CD4-positive, CD25-positive, alpha-beta regulatory T cell (primary cell): ENCODE data around the gene EID1. TPM values are rescaled to one million over a fixed set of nuclear protein-coding genes. Genes with fewer than 3 reads are reported as not detected.
"Not testable (repeated sequence)": the region's sequence is repeated elsewhere in the genome, so short reads cannot be mapped to it uniquely, and the experiment has no call there.

Experiments
- ATAC-seq, 2 donors: fragments of 150-1000 bp; cut with Tn5 transposase; one replicate each; pipeline ENCODE4 v1.10.0; 2021; ENCODE audit warnings: low read depth in 2 of 2, moderate number of reproducible peaks in 2 of 2, moderate library complexity in 1 of 2
- DNase-seq, 3 donors: peaks; one replicate each; pipeline versions ENCODE4 v3.0.0 to v3.0.0-alpha.2; 2012 to 2022; ENCODE audit warnings: mixed read lengths in 1 of 3
- H3K27ac ChIP-seq: one replicate; pipeline ENCODE4 v1.7.0; 2013; ENCODE audit warnings: mild to moderate bottlenecking, low read length; ENCODE audit not compliant: insufficient read depth, poor library complexity, severe bottlenecking
- H3K27me3 ChIP-seq: one replicate; pipeline ENCODE4 v1.7.0; 2013; ENCODE audit warnings: low read length; ENCODE audit not compliant: control insufficient read depth, insufficient read depth
- H3K36me3 ChIP-seq: one replicate; pipeline ENCODE4 v1.7.0; 2013; ENCODE audit warnings: mild to moderate bottlenecking, low read length, moderate library complexity; ENCODE audit not compliant: control insufficient read depth, insufficient read depth
- H3K4me1 ChIP-seq: 2 replicates; pipeline ENCODE4 v1.7.0; 2013; ENCODE audit warnings: mild to moderate bottlenecking, low read length; ENCODE audit not compliant: insufficient read depth, control insufficient read depth, poor library complexity, severe bottlenecking
- H3K4me3 ChIP-seq: one replicate; pipeline ENCODE4 v1.7.0; 2013; ENCODE audit warnings: low read depth, mild to moderate bottlenecking, low read length, moderate library complexity
- H3K9me3 ChIP-seq, 2 experiments: 1 replicate in 1 of 2; 2 replicates in 1 of 2; pipeline ENCODE4 v1.7.0; 2013; ENCODE audit warnings: low read length in 2 of 2, mild to moderate bottlenecking in 1 of 2, moderate library complexity in 1 of 2; ENCODE audit not compliant: control insufficient read depth in 2 of 2
- H3K27ac Mint-ChIP-seq, 3 donors: one replicate each; pipeline ENCODE4 v1.8.0; 2020 to 2022; ENCODE audit warnings: mild to moderate bottlenecking in 3 of 3, mixed read lengths in 3 of 3, moderate library complexity in 2 of 3
- H3K27me3 Mint-ChIP-seq: one replicate; pipeline ENCODE4 v1.8.0; 2022; ENCODE audit warnings: mild to moderate bottlenecking, mixed read lengths
- H3K36me3 Mint-ChIP-seq: one replicate; pipeline ENCODE4 v1.8.0; 2020; ENCODE audit warnings: mixed read lengths
- H3K4me1 Mint-ChIP-seq, 4 donors: one replicate each; pipeline ENCODE4 v1.8.0; 2020 to 2022; ENCODE audit warnings: mixed read lengths in 4 of 4, mild to moderate bottlenecking in 1 of 4
- H3K4me3 Mint-ChIP-seq, 4 donors: one replicate each; pipeline ENCODE4 v1.8.0; 2020 to 2022; ENCODE audit warnings: mild to moderate bottlenecking in 4 of 4, mixed read lengths in 4 of 4, moderate library complexity in 3 of 4
- H3K9me3 Mint-ChIP-seq, 7 donors: one replicate each; pipeline ENCODE4 v1.8.0; 2020 to 2022; ENCODE audit warnings: mixed read lengths in 7 of 7, mild to moderate bottlenecking in 3 of 7, moderate library complexity in 2 of 7
- polyA plus RNA-seq, 4 donors: library from polyadenylated mRNA; unstranded; fragments of 300-500 nt; fragmentation: Illumina TruSeq; gene quantifications; one replicate each; pipeline ENCODE4 v1.2.3, GENCODE V29; 2021
- total RNA-seq: library from RNA; stranded (reverse); gene quantifications from one replicate; pipeline ENCODE4 v1.2.3, GENCODE V29; 2022

Gene EID1
- total and polyA plus RNA-seq, 5 donors from 2014 or later = 67.8 to 274 (median 244) TPM

DNA sequence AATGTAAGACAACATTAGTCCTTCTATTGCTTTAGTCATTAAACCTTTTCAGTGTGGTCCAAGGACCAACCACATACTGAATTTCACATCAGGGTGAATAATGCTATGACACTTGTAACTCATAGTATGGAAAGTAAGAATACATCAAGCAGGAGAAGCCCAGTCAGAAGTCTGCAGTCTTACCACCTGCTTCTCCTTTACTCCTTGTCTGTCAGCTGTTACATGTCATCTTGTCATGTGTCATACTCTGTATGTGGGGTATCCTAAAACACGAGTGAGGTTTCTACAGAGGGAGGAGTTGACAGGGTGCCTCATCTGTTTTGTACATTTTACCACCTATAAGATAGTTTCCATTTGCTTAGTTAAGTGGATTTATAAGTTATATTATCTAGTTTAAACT is 32.8 kb upstream of the EID1 start:
- Mint-ChIP-seq H3K9me3 (peaks cover 0 to 3% (median 0%) of the 10 kb centered on the region in 7 donors), H3K4me3 (no peak overlapping the region), H3K4me1 (no peaks in the 10 kb centered on the region), H3K27ac (no peak overlapping the region), H3K36me3 (no peaks in the 10 kb centered on the region), H3K27me3 (peaks cover 24% of the 10 kb centered on the region)
- Histone ChIP-seq H3K9me3 (no peaks in the 10 kb centered on the region), H3K36me3 (no peaks in the 10 kb centered on the region), H3K27me3 (peaks cover 14% of the 10 kb centered on the region), H3K4me1 (no peaks in the 10 kb centered on the region), H3K27ac (no peak overlapping the region), H3K4me3 (no peak overlapping the region)
- ATAC-seq = no peak
- DNase-seq = no peak

DNA sequence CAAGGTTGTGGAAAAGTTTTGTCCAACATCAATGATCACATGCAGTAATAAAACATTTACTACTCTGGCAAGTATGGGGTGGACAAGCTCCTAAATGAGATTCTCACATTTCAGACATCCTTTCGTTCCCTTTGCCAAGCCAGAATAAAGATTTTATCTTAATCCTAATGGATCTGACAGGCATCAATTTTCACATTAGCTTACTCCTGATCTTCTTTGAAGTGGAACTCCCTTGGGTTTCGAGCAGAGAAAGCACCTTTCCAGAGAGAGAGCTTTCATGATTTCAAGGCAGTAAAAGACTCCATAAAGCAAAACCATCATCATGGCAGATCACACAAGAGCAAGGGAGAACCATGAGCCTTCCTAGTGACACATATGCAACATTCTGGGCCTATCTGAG is 27.3 kb upstream of the EID1 start:
- peaks cover 0 to 5% (median 0%) of the 10 kb centered on the region in 7 donors for H3K9me3 Mint-ChIP-seq
- H3K4me3 ChIP-seq = no peak overlapping the region
- ATAC-seq = no peak

DNA sequence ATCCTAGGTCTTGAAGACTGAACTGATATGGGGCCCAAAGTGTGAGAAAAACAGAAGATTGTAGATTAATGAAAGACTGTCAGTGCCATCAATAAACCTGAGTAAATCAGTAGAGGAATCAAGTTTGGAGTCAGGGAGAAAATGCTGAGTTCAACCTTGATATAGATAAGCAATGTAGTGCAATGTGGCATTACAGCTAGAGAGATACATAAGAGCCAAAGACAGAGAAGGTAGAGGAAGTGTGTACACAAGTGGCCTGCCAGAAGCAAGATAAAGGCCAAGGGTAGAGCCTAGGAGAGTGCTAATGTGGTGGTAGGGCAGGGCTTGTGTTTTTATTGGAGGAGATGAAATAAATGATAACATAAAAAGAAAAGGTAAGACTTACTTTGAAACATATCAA is 26.0 kb upstream of the EID1 start:
- no peaks in the 10 kb centered on the region for H3K36me3 ChIP-seq
- H3K27me3 ChIP-seq = peaks cover 15% of the 10 kb centered on the region
- DNase-seq = no peak
- no peak overlapping the region for H3K27ac Mint-ChIP-seq
- H3K27ac ChIP-seq = no peak overlapping the region
- no peaks in the 10 kb centered on the region for H3K9me3 ChIP-seq
- no peaks in the 10 kb centered on the region for H3K4me1 Mint-ChIP-seq
- ATAC-seq = no peak
- H3K4me3 ChIP-seq = no peak overlapping the region
- H3K36me3 Mint-ChIP-seq = no peaks in the 10 kb centered on the region
- peaks cover 0 to 5% (median 0%) of the 10 kb centered on the region in 7 donors for H3K9me3 Mint-ChIP-seq
- no peak overlapping the region for H3K4me3 Mint-ChIP-seq
- H3K4me1 ChIP-seq = no peaks in the 10 kb centered on the region
- peaks cover 51% of the 10 kb centered on the region for H3K27me3 Mint-ChIP-seq

More for the DNA sequence above, 27.3 kb upstream of the EID1 start:
- H3K27me3 Mint-ChIP-seq = peaks cover 51% of the 10 kb centered on the region
- Histone ChIP-seq H3K27me3 (peaks cover 18% of the 10 kb centered on the region), H3K36me3 (no peaks in the 10 kb centered on the region), H3K4me1 (no peaks in the 10 kb centered on the region), H3K9me3 (no peaks in the 10 kb centered on the region), H3K27ac (no peak overlapping the region)
- no peaks in the 10 kb centered on the region for H3K4me1 Mint-ChIP-seq
- H3K4me3 Mint-ChIP-seq = no peak overlapping the region
- H3K27ac Mint-ChIP-seq = no peak overlapping the region
- no peaks in the 10 kb centered on the region for H3K36me3 Mint-ChIP-seq
- DNase-seq = no peak

DNA sequence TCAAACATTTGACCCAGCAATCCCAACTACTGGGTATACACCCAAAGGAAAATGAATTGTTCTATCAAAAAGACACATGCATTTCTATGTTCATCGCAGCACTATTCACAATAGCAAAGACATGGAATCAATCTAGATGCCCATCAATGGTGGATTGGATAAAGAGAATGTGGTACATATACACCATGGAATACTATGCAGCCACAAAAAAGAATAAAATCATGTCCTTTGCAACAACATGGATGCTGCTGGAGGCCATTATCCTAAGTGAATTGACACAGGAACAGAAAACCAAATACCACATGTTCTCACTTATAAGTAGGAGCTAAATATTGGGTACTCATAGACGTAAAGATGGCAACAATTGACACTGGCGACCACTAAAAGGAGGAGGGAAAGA is 23.5 kb upstream of the EID1 start:
- H3K4me3 Mint-ChIP-seq = not testable (repeated sequence)

DNA sequence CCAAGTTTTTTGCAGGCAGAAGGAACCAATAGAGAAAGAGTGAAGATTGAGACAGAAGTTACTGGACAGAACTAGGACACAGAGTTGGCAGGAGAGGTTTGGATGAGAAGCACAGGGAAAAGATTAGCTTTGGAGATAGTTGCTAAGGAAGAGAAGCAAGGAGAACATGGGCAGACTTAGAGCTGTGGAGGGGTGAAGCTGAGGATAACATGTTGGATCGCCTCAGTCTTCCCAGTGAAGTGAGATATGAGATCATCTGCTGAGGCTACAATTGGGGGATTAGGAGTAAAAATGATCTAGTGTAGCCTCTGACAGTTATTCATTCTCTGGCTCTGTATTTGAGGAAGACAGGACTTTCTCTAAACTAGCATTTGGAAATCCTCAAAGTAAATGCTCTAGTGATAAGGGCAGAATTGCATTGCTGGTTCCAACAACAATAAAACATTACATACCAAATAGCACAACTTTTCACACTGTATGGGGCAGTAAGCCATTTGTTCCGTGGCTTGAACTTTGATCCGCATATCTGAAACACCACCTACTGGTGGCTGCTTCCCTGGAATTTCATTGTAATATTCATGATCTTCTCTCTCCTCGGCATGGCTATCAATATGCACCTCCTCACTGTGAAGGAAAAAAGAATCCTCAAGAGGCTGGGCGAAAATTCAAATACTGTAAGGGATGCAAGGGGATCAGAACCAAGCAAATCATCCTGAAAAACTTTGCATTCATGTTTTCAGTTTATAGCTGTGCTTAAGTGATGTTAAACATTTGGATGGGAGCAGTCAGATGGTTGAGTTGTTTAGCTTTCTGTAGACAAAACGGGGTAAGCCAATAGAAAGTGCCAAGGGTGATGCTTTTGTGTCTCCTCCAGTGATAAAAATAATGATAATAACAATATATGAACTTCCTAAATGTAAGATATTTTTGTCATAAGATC is 22.2 kb upstream of the EID1 start:
- no peak overlapping the region for H3K4me3 Mint-ChIP-seq
- H3K36me3 Mint-ChIP-seq = no peaks in the 10 kb centered on the region
- Histone ChIP-seq H3K4me3 (no peak overlapping the region), H3K9me3 (no peaks in the 10 kb centered on the region), H3K4me1 (no peaks in the 10 kb centered on the region), H3K27ac (no peak overlapping the region), H3K36me3 (no peaks in the 10 kb centered on the region), H3K27me3 (peaks cover 13% of the 10 kb centered on the region)
- no peaks in the 10 kb centered on the region for H3K4me1 Mint-ChIP-seq
- no peak overlapping the region for H3K27ac Mint-ChIP-seq
- DNase-seq (no peak), ATAC-seq (no peak)
- H3K27me3 Mint-ChIP-seq = peaks cover 51% of the 10 kb centered on the region
- H3K9me3 Mint-ChIP-seq = peaks cover 0 to 5% (median 0%) of the 10 kb centered on the region in 7 donors

More for the DNA sequence above, 23.5 kb upstream of the EID1 start:
- H3K27me3 ChIP-seq, H3K9me3 ChIP-seq, H3K27ac Mint-ChIP-seq, H3K4me1 Mint-ChIP-seq, ATAC-seq, H3K27ac ChIP-seq, H3K36me3 ChIP-seq, H3K36me3 Mint-ChIP-seq, DNase-seq, H3K4me1 ChIP-seq, H3K4me3 ChIP-seq, H3K9me3 Mint-ChIP-seq: not testable (repeated sequence)
- peaks cover 49% of the 10 kb centered on the region for H3K27me3 Mint-ChIP-seq

DNA sequence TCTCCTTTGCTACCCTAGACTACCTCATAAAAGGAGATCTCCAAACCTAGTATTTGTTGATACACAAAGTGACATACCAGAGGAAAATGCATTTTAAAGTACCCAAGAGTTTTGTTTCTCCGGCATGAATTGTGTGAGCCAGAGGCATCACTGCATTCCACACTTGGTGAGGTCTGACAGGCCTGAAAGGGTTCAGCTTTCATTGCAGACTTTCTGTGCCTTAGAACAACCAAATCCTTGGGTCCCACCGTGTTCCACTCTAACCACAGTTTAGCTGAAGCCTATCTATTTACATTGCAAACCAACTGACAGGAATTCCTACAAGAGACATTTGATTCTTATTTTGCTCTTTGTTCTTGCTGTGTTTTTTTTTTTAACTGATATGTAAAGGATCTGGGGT is 21.0 kb upstream of the EID1 start:
- ATAC-seq (no peak), DNase-seq (no peak)
- no peaks in the 10 kb centered on the region for H3K36me3 Mint-ChIP-seq
- Histone ChIP-seq H3K27ac (no peak overlapping the region), H3K27me3 (peaks cover 12% of the 10 kb centered on the region), H3K4me3 (no peak overlapping the region), H3K4me1 (no peaks in the 10 kb centered on the region), H3K9me3 (no peaks in the 10 kb centered on the region), H3K36me3 (no peaks in the 10 kb centered on the region)
- no peak overlapping the region for H3K4me3 Mint-ChIP-seq
- H3K9me3 Mint-ChIP-seq = peaks cover 0 to 2% (median 0%) of the 10 kb centered on the region in 7 donors
- H3K4me1 Mint-ChIP-seq = peaks cover 0 to 4% (median 0%) of the 10 kb centered on the region in 4 donors
- H3K27me3 Mint-ChIP-seq = peaks cover 57% of the 10 kb centered on the region
- no peak overlapping the region for H3K27ac Mint-ChIP-seq

DNA sequence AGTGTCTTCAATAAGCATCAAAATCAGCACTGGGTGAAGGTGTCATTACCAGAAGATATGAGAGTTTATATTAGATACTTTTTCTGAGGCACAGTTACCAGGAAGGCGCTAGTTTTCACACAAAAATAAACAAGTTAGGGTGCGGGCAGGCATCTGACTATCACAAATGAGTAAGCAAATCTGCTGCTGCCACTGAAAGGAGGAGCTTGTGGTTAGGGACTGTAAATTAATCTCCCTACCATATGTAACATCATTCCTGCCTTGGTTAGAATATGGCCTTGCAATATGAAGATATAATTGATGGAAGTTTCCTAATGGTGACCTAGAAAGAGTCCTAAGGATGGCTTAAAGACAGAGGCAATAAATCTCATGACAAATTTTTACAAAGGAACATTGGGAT is 19.5 kb upstream of the EID1 start:
- Histone ChIP-seq H3K36me3 (no peaks in the 10 kb centered on the region), H3K9me3 (no peaks in the 10 kb centered on the region), H3K27ac (no peak overlapping the region), H3K4me1 (no peaks in the 10 kb centered on the region), H3K4me3 (no peak overlapping the region), H3K27me3 (peaks cover 9% of the 10 kb centered on the region)
- Mint-ChIP-seq H3K27me3 (peaks cover 52% of the 10 kb centered on the region), H3K27ac (no peak overlapping the region), H3K4me1 (peaks cover 0 to 6% (median 0%) of the 10 kb centered on the region in 4 donors), H3K36me3 (no peaks in the 10 kb centered on the region), H3K4me3 (no peak overlapping the region), H3K9me3 (peaks cover 0 to 2% (median 0%) of the 10 kb centered on the region in 7 donors)
- no peak for DNase-seq
- ATAC-seq = no peak

DNA sequence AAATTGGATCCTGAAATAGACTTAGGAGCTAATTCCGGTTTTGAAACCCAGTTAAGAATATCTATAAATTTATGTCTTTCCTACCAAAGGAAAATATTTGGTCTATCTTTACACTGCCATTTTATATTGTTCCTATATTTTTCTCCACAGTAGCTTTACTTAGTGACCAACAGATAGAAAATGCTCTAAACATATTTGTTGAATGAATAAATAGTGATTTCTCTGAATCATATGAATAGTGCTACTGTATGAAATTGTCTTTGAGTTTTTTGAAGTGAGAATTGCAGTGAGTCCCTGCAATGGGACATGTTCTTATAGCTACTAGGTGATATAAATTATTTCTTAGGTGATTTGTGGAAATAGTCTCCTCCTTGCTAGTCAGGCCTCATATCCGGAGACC is 18.5 kb upstream of the EID1 start:
- no peak overlapping the region for H3K4me3 Mint-ChIP-seq
- Histone ChIP-seq H3K27me3 (peaks cover 9% of the 10 kb centered on the region), H3K9me3 (no peaks in the 10 kb centered on the region), H3K4me1 (no peaks in the 10 kb centered on the region), H3K36me3 (no peaks in the 10 kb centered on the region), H3K4me3 (no peak overlapping the region), H3K27ac (no peak overlapping the region)
- peaks cover 44% of the 10 kb centered on the region for H3K27me3 Mint-ChIP-seq
- H3K9me3 Mint-ChIP-seq = no peaks in the 10 kb centered on the region
- no peak overlapping the region for H3K27ac Mint-ChIP-seq
- DNase-seq = no peak
- no peaks in the 10 kb centered on the region for H3K36me3 Mint-ChIP-seq
- ATAC-seq = no peak
- H3K4me1 Mint-ChIP-seq = peaks cover 0 to 6% (median 0%) of the 10 kb centered on the region in 4 donors
